ENCODE measurements around the gene CATSPER1. TPM values are rescaled to one million over a fixed set of nuclear protein-coding genes. Genes with fewer than 3 reads are reported as not detected.

Gene CATSPER1
- total RNA-seq, 1 donor from 2014 or later = 0.54 TPM

GRCh38 chr11:65976216-65977176 lies 49.8 kb downstream of the CATSPER1 start:
- H3K4me1 Mint-ChIP-seq (ENCODE audit: unreplicated experiment) = no peaks in the 10 kb centered on the region
- no peaks in the 10 kb centered on the region for H3K9me3 Mint-ChIP-seq (ENCODE audit: unreplicated experiment)
- H3K27me3 Mint-ChIP-seq (ENCODE audit: unreplicated experiment) = no peaks in the 10 kb centered on the region
- TF ChIP-seq CTCF (IDR thresholded peaks at IDR 0.05) = no peak
- peaks cover 34% of the 10 kb centered on the region for H3K36me3 Mint-ChIP-seq (ENCODE audit: unreplicated experiment)
- H3K4me3 Mint-ChIP-seq (ENCODE audit: unreplicated experiment) = no peak overlapping the region
- H3K27ac Mint-ChIP-seq (ENCODE audit: unreplicated experiment) = no peak overlapping the region
- no peak for DNase-seq (ENCODE audit: extremely low spot score, unreplicated experiment)

GRCh38 chr11:65975771-65976170 lies 50.5 kb downstream of the CATSPER1 start:
- no peak for TF ChIP-seq CTCF (IDR thresholded peaks at IDR 0.05)
- peaks cover 34% of the 10 kb centered on the region for H3K36me3 Mint-ChIP-seq (ENCODE audit: unreplicated experiment)
- H3K27ac Mint-ChIP-seq (ENCODE audit: unreplicated experiment) = no peak overlapping the region
- no peaks in the 10 kb centered on the region for H3K4me1 Mint-ChIP-seq (ENCODE audit: unreplicated experiment)
- no peak overlapping the region for H3K4me3 Mint-ChIP-seq (ENCODE audit: unreplicated experiment)
- H3K27me3 Mint-ChIP-seq (ENCODE audit: unreplicated experiment) = no peaks in the 10 kb centered on the region
- DNase-seq (ENCODE audit: extremely low spot score, unreplicated experiment) = no peak
- no peaks in the 10 kb centered on the region for H3K9me3 Mint-ChIP-seq (ENCODE audit: unreplicated experiment)

- no peaks in the 10 kb centered on the region for H3K4me1 Mint-ChIP-seq (ENCODE audit: unreplicated experiment)
- DNase-seq (ENCODE audit: extremely low spot score, unreplicated experiment) = no peak
- no peaks in the 10 kb centered on the region for H3K27me3 Mint-ChIP-seq (ENCODE audit: unreplicated experiment)
- TF ChIP-seq CTCF (IDR thresholded peaks at IDR 0.05) = no peak
- H3K27ac Mint-ChIP-seq (ENCODE audit: unreplicated experiment) = no peak overlapping the region
- H3K9me3 Mint-ChIP-seq (ENCODE audit: unreplicated experiment) = no peaks in the 10 kb centered on the region
- peaks cover 37% of the 10 kb centered on the region for H3K36me3 Mint-ChIP-seq (ENCODE audit: unreplicated experiment)
- no peak overlapping the region for H3K4me3 Mint-ChIP-seq (ENCODE audit: unreplicated experiment)
These were observed 52.7 kb downstream of the CATSPER1 start for GRCh38 chr11:65973439-65974110.

GRCh38 chr11:65972116-65972515 lies 54.2 kb downstream of the CATSPER1 start:
- Mint-ChIP-seq H3K4me3 (ENCODE audit: unreplicated experiment) (no peak overlapping the region), H3K9me3 (ENCODE audit: unreplicated experiment) (no peaks in the 10 kb centered on the region), H3K4me1 (ENCODE audit: unreplicated experiment) (no peaks in the 10 kb centered on the region), H3K36me3 (ENCODE audit: unreplicated experiment) (peaks cover 40% of the 10 kb centered on the region), H3K27ac (ENCODE audit: unreplicated experiment) (no peak overlapping the region), H3K27me3 (ENCODE audit: unreplicated experiment) (no peaks in the 10 kb centered on the region)
- no peak for TF ChIP-seq CTCF (IDR thresholded peaks at IDR 0.05)
- no peak for DNase-seq (ENCODE audit: extremely low spot score, unreplicated experiment)
